ENCODE measurements around the gene GLUL.

The GLUL gene

DNA sequence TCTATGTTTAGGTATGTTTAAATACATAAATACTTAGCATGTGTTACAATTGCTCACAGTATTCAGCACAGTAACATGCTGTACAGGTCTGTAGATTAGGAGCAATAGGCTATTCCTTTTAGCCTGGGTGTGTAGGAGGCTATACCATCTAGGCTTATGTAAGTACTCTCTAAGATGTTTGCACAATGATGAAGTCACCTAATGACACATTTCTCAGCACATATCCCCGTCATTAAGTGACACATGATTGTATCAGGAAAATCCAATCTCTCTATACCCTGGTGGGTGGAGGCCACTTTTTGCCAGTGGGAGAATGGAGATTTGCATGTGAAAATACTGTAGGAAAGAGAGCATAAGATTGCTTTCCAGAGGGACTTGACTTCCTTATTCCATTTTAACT is 14.4 kb upstream of the GLUL start:
- TF ChIP-seq, protein P1, sequence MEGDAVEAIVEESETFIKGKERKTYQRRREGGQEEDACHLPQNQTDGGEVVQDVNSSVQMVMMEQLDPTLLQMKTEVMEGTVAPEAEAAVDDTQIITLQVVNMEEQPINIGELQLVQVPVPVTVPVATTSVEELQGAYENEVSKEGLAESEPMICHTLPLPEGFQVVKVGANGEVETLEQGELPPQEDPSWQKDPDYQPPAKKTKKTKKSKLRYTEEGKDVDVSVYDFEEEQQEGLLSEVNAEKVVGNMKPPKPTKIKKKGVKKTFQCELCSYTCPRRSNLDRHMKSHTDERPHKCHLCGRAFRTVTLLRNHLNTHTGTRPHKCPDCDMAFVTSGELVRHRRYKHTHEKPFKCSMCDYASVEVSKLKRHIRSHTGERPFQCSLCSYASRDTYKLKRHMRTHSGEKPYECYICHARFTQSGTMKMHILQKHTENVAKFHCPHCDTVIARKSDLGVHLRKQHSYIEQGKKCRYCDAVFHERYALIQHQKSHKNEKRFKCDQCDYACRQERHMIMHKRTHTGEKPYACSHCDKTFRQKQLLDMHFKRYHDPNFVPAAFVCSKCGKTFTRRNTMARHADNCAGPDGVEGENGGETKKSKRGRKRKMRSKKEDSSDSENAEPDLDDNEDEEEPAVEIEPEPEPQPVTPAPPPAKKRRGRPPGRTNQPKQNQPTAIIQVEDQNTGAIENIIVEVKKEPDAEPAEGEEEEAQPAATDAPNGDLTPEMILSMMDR (conservative IDR thresholded peaks at IDR 0.05), result no peak
- no peak for TF ChIP-seq ZFX (IDR thresholded peaks at IDR 0.05)
- no peak overlapping the region for H3K27ac ChIP-seq

DNA sequence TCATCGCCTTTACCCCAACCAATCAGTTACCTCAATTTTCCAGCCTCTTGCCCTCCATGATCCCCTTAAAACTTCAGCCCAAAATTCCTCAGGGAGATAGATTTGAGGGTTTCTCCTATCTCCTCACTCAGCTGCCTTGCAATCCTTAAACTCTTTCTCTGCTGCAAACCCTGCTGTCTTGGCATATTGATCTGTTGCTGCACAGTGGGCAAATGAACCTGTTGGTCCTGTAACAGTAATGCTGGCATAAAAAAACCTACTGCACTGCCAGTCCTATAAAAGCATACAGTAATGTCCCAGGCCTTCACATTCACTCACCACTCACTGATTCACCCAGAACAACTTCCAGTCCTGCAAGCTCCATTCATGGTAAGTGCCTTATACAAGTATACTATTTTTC is 14.0 kb upstream of the GLUL start:
- no peak overlapping the region for H3K27ac ChIP-seq

DNA sequence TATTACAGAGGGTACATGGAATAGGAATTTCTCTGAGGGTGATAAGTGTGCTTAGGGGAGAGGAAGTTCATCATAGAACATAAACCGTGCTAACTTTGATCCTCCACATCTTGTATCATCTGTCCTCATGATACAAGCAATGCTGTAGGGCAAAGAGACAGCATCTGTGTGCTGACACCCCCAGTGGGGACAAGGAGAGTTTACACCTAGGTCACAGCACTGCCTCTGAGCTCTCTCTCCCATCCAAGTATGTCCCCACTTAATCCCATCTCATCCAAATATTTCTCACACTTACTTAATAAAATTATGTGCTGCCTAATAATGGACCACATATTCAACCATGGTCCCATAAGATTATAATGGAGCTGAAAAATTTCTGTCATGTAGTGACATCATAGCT is 13.2 kb upstream of the GLUL start:
- TF ChIP-seq, protein P1 (conservative IDR thresholded peaks at IDR 0.05), result no peak; the same call in 1 of the 2 replicates
- H3K27ac ChIP-seq, result no peak overlapping the region

More for the DNA sequence above, 14.0 kb upstream of the GLUL start:
- TF ChIP-seq, protein P1 (conservative IDR thresholded peaks at IDR 0.05), result no peak
- no peak for TF ChIP-seq ZFX (IDR thresholded peaks at IDR 0.05)

DNA sequence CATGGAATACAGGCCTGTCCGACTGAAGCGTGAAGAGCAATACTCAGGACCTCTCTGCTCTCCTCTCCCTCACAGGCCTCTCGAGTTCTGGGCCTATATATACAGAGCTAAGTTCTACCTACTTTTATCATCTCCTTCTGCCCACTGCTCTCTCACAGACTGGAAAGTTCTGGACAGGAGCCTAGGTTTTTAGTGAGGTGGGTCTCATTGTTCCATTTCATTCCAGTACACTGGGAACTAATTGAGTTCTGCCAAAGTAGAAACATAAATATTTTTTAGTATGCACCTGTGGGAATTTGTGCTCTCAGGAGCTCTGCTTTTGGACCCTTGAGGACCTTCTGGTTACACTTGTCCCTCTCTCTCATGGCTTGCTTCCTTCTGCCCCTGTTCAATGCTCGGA is 9.0 kb upstream of the GLUL start, which contains the start of gene TEDDM1:
Gene TEDDM1 (minus strand): TSS at position 101 of the 400 bp plus-strand sequence. CDS start 182 bp downstream, outside the sequence.
- no peak within 1 kb of the TSS for H3K27ac ChIP-seq
- TF ChIP-seq ZFX (IDR thresholded peaks at IDR 0.05), result no peak
- TF ChIP-seq, protein P1 (conservative IDR thresholded peaks at IDR 0.05), result no peak

DNA sequence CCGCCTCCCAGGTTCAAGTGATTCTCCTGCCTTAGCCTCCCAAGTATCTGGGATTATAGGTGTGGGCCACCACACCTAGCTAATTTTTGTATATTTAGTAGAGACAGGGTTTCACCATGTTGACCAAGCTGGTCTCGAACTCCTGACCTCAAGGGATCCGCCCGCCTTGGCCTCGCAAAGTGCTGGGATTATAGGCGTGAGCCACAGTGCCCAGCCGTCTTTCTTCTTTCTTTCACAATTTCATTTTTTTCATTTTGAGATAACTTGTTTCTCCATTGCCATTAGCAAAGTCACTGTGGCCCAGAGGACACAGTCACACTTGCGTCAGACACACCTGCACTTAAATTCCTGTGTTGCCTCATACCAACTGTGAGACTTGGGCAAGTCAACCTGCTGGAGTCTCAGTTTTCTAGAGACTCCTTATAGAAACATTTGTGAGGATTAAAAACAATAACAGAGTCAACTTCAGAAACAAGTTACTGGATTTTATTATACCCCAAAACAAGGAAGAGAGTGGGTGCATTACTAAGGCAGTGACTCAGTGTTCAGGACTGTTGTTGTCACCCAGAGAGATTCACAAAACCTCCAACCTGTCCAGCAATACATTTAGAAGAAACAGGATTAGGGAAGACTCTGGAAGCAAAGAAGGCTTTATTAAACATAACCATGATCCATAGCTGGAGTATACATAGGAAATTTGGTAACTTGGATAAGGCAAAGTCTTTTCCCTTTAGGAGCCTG is 6.2 kb upstream of the GLUL start:
- TF ChIP-seq, protein P1 (conservative IDR thresholded peaks at IDR 0.05), result no peak
- TF ChIP-seq ZFX (IDR thresholded peaks at IDR 0.05), result no peak
- no peak overlapping the region for H3K27ac ChIP-seq

DNA sequence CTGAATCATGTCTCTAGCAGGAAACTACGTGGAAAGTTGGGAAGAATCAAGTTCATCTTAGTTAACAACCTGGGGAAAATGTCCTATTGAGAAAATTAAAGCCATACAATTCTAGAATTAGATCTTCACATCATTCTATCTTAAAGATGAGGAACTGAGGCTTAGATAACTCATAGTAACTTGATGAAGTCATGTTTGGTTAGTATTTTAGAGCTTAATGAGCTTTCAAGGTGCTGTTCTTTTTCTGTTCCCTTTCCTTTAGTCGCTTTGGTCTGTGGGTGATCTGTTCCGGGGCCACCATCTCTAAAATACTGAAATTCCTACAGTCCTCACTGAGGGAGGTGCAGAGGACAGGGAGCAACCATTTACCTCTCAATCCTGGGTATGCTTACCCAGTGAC is 4.3 kb upstream of the GLUL start:
- H3K27ac ChIP-seq, result no peak overlapping the region
- TF ChIP-seq ZFX (IDR thresholded peaks at IDR 0.05), result no peak
- TF ChIP-seq, protein P1 (conservative IDR thresholded peaks at IDR 0.05), result no peak

DNA sequence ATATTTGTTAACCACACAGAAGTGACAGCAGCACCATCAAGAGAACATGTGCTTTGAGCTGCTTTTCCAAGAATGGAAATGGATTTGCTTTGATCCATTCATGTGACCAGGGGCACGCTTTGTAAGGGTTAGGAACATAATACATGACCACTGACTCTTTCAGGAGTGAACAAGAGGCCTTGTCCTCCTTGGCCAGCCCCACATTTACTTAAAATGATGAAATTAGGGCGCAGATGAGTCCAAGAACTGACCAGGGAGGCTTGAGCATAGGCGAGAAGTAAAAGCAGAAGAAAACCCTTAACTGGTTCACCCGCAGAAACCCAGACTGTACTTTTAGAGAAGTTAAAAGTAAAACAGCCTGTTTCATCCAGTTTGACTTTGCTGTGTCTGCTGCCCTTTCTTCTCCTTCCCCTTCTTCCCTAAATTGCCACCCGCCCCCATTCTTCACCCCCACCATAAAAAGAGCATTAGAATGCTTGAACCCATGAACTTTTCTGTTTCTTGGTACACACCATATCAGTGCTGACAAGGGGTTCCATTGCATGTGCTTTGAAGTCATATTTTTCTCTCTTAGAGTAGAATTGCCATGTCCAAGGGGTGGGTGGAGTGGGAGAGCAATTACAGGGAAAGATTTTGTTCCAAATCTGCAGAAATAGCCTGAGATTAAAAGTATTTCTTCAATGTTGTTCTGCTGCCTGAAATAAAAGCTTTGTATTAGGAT is 2.6 kb upstream of the GLUL start:
- TF ChIP-seq ZFX (IDR thresholded peaks at IDR 0.05), result no peak
- TF ChIP-seq, protein P1 (conservative IDR thresholded peaks at IDR 0.05), result no peak
- H3K27ac ChIP-seq, result no peak overlapping the region
